AML-193 (cell line): ENCODE data around the gene LIM2.
"Not testable (repeated sequence)": the region's sequence is repeated elsewhere in the genome, so short reads cannot be mapped to it uniquely, and the experiment has no call there.

Experiments used
- DNase-seq, 2 experiments: peaks; one replicate each; lab custom pipeline; 2025; lab: John Stamatoyannopoulos, UW

Gene LIM2, protein sequence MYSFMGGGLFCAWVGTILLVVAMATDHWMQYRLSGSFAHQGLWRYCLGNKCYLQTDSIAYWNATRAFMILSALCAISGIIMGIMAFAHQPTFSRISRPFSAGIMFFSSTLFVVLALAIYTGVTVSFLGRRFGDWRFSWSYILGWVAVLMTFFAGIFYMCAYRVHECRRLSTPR

GRCh38 chr19:51387924-51388389 is at the start of gene LIM2:
Gene LIM2, minus strand, starts transcription at chr19:51387974. Its CDS starts 531 bp downstream, at chr19:51387443.
- no peak for DNase-seq

- DNase-seq: no peak
Observed at GRCh38 chr19:51434456-51434855, 46.7 kb upstream of the LIM2 start.

DNA sequence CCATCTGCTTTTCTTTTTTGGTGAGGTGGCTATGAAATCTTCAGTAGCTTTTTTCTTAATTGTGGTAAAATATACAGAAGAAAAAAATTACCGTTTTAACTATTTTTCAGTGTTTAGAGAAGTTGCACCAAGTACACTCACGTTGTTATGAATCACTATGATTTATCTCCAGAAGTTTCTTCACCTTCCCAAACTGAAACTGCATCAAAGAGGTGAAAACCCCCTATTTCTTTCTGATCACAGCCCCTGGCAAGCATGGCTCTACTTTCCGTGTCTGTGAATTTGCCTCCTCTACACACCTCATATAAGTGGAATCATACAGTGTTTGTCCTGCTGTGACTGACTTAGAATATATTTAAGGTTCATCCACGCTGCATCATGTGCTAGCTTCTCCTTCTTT is 45.3 kb upstream of the LIM2 start:
- no peak for DNase-seq

DNA sequence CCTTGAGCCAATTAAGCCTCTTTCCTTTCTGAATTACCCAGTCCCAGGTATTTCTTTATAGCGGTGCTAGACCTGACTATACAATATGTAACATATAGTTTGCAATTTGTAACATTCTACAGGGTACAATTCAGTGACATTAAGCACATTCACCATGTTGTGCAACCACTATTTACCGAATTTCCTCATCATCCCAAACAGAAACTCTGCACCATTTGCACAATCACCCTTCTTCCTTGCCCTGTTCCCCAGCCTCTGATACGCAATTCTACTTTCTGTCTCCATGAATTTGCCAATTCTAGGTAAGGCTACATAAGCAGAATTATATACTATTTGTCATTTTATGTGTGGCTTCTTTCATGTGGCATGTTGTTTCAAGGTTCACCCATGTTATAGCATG is 43.4 kb upstream of the LIM2 start:
- peak; percentile 89 to 90 for DNase-seq

DNA sequence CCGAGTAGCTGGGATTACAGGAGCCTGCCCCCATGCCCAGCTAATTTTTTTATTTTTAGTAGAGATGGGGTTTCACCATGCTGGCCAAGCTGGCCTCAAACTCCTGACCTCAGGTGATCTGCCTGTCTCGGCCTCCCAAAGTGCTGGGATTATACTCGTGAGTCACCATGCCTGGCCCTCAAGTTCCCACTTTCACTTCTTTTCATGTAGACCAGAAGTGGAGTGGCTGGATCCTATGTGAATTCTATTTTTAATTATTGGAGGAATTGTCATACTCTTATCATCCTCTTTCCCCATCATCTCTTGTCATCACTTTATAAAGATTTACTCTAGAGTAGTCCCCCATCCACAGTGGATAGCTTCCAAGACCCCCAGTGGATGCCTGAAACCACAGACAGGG is 42.4 kb upstream of the LIM2 start:
- DNase-seq: no peak

DNA sequence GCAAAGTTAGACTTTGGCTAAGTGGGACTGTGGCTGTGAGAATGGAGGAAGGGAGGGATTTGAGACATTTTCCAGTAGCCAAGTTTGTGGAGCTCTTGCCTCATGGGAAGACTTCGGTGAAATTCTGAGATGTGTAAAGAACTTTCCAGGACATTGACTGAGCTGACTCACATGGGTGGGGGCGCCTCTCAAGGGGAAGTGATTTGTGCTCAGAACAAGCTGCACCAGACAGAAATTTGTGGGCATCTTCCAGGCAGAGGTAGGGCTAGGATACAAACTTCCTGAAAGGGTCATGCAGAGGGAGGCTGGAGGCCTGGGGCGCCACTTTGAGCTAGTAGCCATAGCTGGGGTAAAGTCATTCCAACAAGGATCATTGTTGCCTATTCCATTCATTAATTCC is 39.4 kb upstream of the LIM2 start:
- no peak for DNase-seq

GRCh38 chr19:51422053-51422448 is 34.3 kb upstream of the LIM2 start:
- DNase-seq: peak; percentile 73 to 75

DNA sequence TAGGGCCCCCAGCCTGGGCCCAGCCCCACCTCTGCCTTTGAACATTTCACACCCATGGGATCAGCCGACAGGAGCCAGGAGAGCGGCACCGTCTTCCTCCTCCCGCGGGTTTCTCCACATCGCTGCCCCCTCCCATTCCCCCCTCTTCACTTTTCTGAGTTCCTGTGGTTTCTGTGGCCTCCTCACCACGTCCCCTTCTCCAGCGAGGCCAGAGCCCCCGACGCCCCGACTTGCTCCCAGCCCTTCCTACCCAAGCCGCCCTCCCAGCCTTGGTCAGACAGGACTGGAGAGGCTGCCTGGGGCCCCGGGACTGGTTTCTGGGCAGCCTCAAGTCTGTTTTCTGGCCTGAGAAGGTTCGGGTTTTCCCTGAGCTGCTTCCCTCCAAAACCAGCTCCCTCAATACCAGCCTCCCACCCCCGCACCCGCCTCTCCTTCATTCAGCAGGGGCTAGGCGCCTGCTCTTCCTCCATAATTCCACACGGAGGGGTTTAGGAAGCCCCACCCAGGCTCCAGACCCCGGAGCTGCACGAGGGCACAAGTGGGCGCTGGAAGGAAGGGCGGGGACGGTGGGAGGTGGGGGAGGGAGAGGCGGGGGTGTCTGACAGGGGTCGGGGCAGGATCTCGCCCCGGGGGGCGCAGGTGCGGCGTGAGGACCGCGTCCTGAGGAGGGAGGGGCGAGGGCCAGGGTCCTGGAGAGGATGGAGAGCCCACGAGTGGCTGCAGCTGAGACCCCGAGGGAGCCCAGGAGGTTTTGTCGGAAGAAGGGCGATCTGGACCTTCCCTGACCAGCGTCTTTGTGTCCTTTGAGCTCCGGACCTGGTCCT is 33.7 kb upstream of the LIM2 start:
- DNase-seq: no peak

- not testable (repeated sequence) for DNase-seq
Observed at GRCh38 chr19:51420511-51420910, 32.7 kb upstream of the LIM2 start.

- no peak for DNase-seq
Observed at GRCh38 chr19:51418707-51419106, 30.9 kb upstream of the LIM2 start.

DNA sequence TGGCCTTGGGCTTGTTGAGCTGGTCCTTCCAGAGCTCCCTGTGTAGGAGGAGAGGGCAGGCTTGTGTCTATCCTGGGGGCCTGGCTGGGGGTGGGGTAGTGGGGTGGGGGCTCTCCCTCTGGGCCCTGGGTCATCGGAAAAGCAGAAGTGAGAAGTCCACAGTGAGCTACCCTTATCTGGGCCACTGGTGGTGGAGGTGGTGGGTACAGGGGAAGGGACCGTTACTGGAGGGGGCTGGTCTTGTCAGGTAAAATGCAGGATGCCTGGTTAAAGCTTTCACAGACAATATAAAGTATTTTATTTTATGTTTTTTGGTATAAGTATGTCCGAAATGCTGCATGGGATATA is 30.0 kb upstream of the LIM2 start:
- no peak for DNase-seq

DNA sequence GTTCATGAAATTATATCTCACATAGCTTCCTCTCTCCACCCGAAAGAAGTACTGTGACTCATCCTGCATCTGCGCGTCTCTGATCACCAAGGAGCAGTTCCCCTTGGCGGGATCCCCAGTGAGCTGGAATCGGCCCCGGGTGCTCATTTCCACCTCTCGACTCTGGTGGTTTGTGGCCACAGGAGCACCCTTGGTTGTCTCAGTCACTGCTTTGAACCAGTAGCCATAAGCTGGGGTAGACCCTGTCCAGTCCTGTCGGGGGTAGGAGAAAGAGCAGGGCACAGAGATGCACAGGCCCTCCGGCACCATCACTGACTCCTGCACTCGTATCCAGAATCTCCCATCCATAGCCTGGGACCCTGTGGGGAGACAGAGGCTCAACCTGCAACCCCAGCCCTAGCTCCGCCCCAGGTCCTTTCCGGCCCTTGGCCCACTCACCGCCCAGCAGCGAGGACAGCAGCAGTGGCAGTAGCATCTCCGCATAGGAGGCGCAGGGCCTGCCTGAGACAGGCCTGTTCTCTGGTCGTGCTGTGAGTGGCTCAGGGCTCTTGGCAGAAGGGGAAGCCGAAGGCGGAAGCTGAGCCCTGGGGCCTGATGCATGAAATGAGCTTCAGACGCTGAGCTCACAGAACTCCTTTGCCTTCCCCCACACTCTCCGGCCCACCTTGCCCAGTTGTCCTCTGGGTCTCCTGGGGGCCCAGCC is 29.5 kb upstream of the LIM2 start, which contains the start of gene SIGLEC10:
TSS of gene SIGLEC10 (minus strand) at position 536 of the 703 bp plus-strand sequence. CDS start at position 475, 61 bp downstream.
- peak; percentile 81 to 89 for DNase-seq

DNA sequence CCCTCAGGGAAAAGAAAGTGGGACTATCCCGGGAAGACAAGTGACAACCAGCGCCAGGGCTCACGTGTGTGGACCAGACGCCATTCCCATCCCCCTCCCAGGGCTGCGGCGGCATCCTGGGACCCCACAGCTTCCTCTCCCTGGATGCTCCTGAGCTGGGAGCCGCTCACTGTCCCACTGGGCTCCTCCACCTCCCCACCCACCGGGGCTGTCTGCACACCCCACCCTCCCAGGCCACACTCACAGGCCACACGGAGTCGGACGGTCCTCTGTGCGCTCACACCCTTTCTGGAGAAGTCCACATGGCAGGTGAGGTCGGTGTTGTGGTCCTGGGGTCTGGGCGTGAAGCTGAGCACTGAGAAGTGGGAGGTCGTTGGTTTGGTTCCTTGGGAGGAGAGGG is 28.6 kb upstream of the LIM2 start:
- DNase-seq: not testable (repeated sequence)

GRCh38 chr19:51415187-51415586 is 27.4 kb upstream of the LIM2 start:
- no peak for DNase-seq

DNA sequence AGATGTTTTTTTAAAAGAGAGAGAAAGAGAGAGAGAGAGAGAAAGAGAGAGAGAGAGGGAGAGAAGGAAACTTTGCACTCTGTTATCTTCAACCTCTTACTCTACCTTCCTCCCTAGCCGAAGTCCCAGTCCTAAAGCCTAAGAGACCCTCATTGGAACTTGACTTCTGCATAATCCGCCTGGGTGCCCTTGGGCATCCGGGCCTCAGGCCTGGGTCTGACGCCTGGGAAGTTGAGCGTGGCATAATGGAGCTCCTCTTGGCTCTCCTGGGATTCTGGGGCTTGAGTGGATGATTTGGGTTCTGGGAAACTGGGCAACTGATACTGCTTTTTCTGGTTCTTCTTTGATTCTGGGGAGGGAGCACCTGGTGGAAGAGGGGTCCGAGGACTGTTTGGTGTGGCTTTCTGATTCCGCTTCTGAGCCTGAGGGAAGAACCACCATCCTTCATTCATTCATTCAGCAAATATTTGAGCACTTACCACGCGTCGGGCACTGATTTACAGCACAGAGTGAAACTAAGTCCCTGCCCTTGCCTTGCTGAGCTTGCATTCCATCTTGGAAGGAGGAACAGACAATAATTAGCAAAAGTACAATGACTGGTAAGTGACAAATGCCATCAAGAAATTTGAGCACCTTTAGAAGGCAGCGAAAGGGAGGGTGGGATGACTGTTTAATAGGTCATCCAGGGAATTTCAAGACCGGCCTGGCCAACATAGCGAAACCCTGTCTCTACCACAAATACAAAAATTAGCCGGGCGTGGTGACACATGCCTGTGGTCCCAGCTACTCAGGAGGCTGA is 23.4 kb upstream of the LIM2 start:
- DNase-seq: no peak

GRCh38 chr19:51407511-51408131 is 19.8 kb upstream of the LIM2 start:
- DNase-seq: peak; percentile 91 to 92

DNA sequence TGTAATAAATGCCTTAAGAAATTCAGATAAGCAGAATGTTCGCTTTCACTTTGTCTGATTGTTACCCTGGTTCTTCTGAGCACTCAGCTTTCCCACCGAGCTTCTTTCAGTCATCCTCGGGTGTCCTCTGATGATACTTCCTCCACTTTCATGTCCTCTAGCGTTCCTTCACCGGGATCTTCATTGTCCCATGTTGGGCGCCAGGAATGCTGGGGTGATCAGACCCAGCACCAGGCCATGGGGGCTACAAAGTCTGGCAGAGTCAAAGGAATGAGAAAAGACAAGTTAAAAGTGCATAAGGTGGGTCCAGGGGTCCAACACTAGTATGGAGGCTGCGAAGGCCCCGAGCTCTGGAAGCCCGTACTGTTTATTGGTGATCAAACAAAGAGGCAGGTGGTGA is 14.3 kb upstream of the LIM2 start:
- DNase-seq: no peak

GRCh38 chr19:51399936-51400335 is 12.2 kb upstream of the LIM2 start:
- DNase-seq: not testable (repeated sequence)

- no peak for DNase-seq
Observed at GRCh38 chr19:51399231-51399630, 11.5 kb upstream of the LIM2 start.

GRCh38 chr19:51398096-51398704 is 10.4 kb upstream of the LIM2 start:
- peak; percentile 51 to 60 for DNase-seq

DNA sequence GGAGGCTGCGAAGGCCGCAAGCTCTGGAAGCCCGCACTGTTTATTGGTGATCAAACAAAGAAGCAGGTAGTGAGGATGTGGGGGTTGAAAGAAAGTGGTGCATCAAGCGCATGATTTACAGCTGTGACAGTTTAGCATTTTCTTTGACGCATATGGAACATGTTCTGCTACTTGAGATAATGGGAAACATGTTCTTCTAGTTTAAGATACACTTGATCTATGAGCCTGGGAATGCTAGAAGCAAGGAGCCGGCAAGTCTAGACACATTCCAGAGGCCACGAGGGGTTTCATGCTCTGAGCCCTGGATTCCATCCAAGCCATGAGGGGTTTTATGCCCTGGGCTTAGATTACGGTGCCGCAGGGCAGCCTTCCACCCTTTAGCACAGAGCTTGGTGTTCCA is 9.7 kb upstream of the LIM2 start:
- DNase-seq: not testable (repeated sequence)
